ENCODE data around the gene MED17.

Gene MED17

GRCh38 chr11:93735627-93736026, 48.5 kb upstream of the MED17 start:
- no peak for TF ChIP-seq TSHZ2 (CRISPR knock-in tag; IDR thresholded peaks at IDR 0.05)
- TF ChIP-seq ISL1 (CRISPR knock-in tag; IDR thresholded peaks at IDR 0.05): no peak
- no peak for TF ChIP-seq GLIS3 (CRISPR knock-in tag; IDR thresholded peaks at IDR 0.05)
- TF ChIP-seq ARNTL (CRISPR knock-in tag; IDR thresholded peaks at IDR 0.05; ENCODE audit: borderline replicate concordance, low read depth): no peak
- no peak for TF ChIP-seq ZFP3 (CRISPR knock-in tag; IDR thresholded peaks at IDR 0.05)
- no peak for TF ChIP-seq ZC3H10 (CRISPR knock-in tag; IDR thresholded peaks at IDR 0.05)
- no peak for TF ChIP-seq ZNF565 (CRISPR knock-in tag; conservative IDR thresholded peaks at IDR 0.05; ENCODE audit: low read depth)
- TF ChIP-seq ZNF8 (CRISPR knock-in tag; IDR thresholded peaks at IDR 0.05): no peak
- TF ChIP-seq PPARA (CRISPR knock-in tag; IDR thresholded peaks at IDR 0.05; ENCODE audit: borderline replicate concordance): no peak
- TF ChIP-seq TOX (CRISPR knock-in tag; IDR thresholded peaks at IDR 0.05; ENCODE audit: borderline replicate concordance): no peak
- no peak for TF ChIP-seq RARB (CRISPR knock-in tag; IDR thresholded peaks at IDR 0.05)
- no peak for TF ChIP-seq TCF4 (CRISPR knock-in tag; IDR thresholded peaks at IDR 0.05; ENCODE audit: borderline replicate concordance)
- ATAC-seq: no peak

- no peak for ATAC-seq
- TF ChIP-seq ZC3H10 (CRISPR knock-in tag; IDR thresholded peaks at IDR 0.05): no peak
- TF ChIP-seq GLIS3 (CRISPR knock-in tag; IDR thresholded peaks at IDR 0.05): no peak
- TF ChIP-seq ZFP30 (CRISPR knock-in tag; IDR thresholded peaks at IDR 0.05): no peak
- TF ChIP-seq TCF4 (CRISPR knock-in tag; IDR thresholded peaks at IDR 0.05; ENCODE audit: borderline replicate concordance): no peak
- no peak for TF ChIP-seq CSDC2 (CRISPR knock-in tag; IDR thresholded peaks at IDR 0.05)
- TF ChIP-seq ZNF70 (CRISPR knock-in tag; IDR thresholded peaks at IDR 0.05): no peak
These were observed 48.0 kb upstream of the MED17 start for GRCh38 chr11:93736129-93736528.

GRCh38 chr11:93737904-93738612, 46.0 kb upstream of the MED17 start:
- TF ChIP-seq BACH2 (CRISPR knock-in tag; IDR thresholded peaks at IDR 0.05; ENCODE audit: borderline replicate concordance): no peak
- no peak for TF ChIP-seq ZNF70 (CRISPR knock-in tag; IDR thresholded peaks at IDR 0.05)
- TF ChIP-seq POU6F1 (CRISPR knock-in tag; IDR thresholded peaks at IDR 0.05; ENCODE audit: borderline replicate concordance, low read depth): no peak
- no peak for TF ChIP-seq CSDC2 (CRISPR knock-in tag; IDR thresholded peaks at IDR 0.05)
- ATAC-seq: no peak

GRCh38 chr11:93738647-93739081, 45.4 kb upstream of the MED17 start:
- no peak for TF ChIP-seq BACH2 (CRISPR knock-in tag; IDR thresholded peaks at IDR 0.05; ENCODE audit: borderline replicate concordance)
- no peak for TF ChIP-seq TOX (CRISPR knock-in tag; IDR thresholded peaks at IDR 0.05; ENCODE audit: borderline replicate concordance)
- no peak for TF ChIP-seq TSHZ2 (CRISPR knock-in tag; IDR thresholded peaks at IDR 0.05)
- no peak for TF ChIP-seq ZNF565 (CRISPR knock-in tag; conservative IDR thresholded peaks at IDR 0.05; ENCODE audit: low read depth)
- no peak for TF ChIP-seq GLIS3 (CRISPR knock-in tag; IDR thresholded peaks at IDR 0.05)
- TF ChIP-seq ESRRG (CRISPR knock-in tag; IDR thresholded peaks at IDR 0.05): no peak
- no peak for TF ChIP-seq PATZ1 (CRISPR knock-in tag; IDR thresholded peaks at IDR 0.05; ENCODE audit: borderline replicate concordance)
- no peak for TF ChIP-seq ZFP3 (CRISPR knock-in tag; IDR thresholded peaks at IDR 0.05)
- no peak for TF ChIP-seq ZNF70 (CRISPR knock-in tag; IDR thresholded peaks at IDR 0.05)
- no peak for TF ChIP-seq TCF4 (CRISPR knock-in tag; IDR thresholded peaks at IDR 0.05; ENCODE audit: borderline replicate concordance)
- TF ChIP-seq SNAI2 (CRISPR knock-in tag; IDR thresholded peaks at IDR 0.05): no peak
- ATAC-seq: no peak

Measured in SK-N-SH treated with all-trans-retinoic acid at 6 μM for 48 hours (cell line).